Measurements from ENCODE around the gene POU2F3.

POU2F3 gene

DNA sequence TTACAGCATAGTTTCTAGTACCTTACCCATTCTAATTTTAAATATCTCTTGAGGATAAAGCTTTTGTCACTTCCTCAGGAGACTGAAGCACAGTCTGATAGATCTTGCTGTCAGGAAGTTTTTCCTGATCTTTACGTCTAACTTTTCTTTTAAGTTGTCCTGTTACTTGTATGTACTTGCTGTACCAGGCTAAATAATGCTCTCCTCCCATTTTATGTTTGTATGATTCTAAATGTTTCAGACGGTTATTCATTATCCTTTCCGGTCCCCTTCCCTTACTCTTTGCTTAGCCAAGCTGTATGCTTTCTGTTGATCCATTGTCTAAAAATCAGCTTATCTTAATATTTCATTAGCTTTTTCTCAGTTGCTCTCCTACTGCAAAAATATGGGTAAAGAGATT lies 102.3 kb downstream of the POU2F3 start:
- no peak for DNase-seq (ENCODE audit: low spot score)

- no peak for DNase-seq (ENCODE audit: low spot score)
These were observed 102.7 kb downstream of the POU2F3 start for GRCh38 chr11:120342678-120343077.

GRCh38 chr11:120343429-120343828 lies 103.5 kb downstream of the POU2F3 start:
- no peak for DNase-seq (ENCODE audit: low spot score)

DNA sequence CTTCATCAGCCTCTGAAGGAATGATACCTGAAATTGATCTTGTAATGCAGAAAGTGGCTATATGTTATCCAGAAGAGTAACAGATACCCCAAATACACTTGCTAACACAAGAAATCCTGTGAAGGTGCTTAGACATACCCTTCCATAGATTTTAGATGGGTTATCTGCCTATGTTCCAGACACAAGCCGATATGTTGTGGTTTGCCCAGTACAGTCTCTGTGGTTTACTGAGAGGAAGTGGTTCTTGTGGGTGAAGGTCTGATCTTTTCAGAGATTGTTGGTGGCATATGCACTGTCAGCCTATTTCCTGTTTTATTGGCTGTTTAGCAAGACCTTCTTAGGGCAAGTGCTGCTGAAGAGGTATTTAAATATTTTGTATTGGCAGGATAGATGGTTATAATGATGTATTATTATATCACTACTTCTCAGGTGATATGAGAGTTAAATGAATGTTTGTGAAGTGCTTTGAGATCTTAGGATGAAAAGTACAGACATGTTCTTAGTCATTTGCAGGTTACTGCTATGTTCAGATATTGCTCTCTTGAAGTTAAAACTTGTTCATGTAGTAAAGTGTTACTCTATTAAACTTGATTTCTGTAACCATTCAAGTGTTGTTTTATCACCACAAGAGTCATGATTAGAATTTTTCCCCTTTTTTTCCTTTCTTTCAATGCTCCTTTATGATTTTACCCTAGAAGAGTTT lies 104.5 kb downstream of the POU2F3 start:
- DNase-seq (ENCODE audit: low spot score) = peak; percentile 76

GRCh38 chr11:120346233-120346632 lies 106.3 kb downstream of the POU2F3 start:
- DNase-seq (ENCODE audit: low spot score) = no peak

GRCh38 chr11:120350637-120351036 lies 110.7 kb downstream of the POU2F3 start:
- no peak for DNase-seq (ENCODE audit: low spot score)

DNA sequence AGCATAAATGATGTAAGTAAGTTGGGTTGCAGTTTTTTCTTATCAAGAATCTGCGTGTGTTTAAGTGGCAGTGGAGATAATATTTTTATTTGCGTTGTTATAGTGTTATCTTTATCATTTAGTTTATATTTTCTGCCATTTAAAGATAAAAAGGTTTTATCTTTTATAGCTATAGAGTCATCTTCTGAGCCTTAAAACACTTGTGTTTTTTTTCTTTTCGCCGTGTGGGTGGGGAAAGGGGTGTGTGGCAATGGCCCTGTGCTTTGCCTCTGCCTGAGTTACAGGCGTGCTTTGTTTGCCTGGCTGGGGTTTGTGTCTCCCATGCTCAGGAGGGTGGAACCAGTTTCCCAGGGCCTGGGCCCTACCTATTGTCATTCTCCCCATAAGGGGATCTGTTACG lies 112.5 kb downstream of the POU2F3 start:
- no peak for DNase-seq (ENCODE audit: low spot score)

DNA sequence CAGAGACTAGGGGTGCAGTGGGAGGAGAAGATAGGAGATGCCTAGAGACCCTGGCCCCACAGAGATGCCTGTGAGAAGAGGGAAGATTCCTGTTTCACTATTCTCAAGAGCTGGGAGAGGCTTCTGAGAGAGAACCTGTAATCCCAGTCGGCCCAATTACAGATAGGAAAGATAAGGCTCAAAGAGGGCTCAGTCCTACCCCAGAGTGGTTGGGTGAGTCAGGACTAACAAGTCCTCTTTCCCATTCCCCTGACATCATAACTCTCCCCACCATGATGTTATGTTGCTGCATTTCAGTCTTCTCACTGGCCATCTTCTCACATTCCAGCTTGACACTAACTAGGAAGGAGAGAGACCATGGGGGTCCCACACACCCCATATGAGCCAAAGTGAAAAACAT lies 114.1 kb downstream of the POU2F3 start:
- DNase-seq (ENCODE audit: low spot score) = no peak

GRCh38 chr11:120354779-120355178 lies 114.8 kb downstream of the POU2F3 start:
- no peak for DNase-seq (ENCODE audit: low spot score)

GRCh38 chr11:120357620-120358019 lies 117.7 kb downstream of the POU2F3 start:
- DNase-seq (ENCODE audit: low spot score) = no peak

DNA sequence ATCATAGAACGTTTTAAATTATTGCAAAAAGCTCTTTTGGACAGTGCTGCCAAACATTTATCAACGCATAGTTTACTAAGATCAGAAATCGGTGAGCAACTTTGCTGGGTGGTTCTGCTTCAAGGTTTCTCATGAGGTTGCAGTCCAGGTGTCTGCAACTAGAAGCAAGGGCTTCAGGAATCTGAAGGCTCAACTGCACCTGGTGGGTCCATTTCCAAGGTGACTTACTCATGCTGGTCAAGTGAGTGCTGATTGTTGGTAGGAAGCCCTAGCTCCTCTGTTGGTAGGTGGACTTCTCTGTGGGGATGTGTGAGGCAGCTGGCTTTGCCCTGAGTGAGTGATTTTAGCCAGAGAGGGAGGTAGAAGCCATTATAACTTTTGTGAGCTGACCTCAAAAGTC lies 118.8 kb downstream of the POU2F3 start:
- DNase-seq (ENCODE audit: low spot score) = no peak

DNA sequence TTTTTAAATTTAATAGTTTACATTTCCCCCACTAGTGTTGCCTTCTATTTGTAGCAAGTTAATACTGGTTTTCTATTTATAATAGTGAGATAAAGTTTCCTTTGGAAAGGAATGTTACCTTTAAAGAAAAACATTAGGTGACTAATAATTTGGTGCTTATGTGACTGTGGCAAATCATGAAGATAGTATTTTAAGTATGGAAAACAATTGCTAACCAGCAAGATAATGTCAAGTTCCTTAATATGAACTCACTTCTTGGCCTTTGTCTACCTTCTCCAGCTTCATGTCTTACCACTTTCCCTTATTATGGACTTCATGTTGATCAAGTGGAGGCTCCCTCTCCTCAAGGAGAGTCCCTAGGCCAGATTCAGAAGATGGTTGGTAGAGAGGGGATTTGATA lies 123.5 kb downstream of the POU2F3 start:
- no peak for DNase-seq (ENCODE audit: low spot score)

- DNase-seq (ENCODE audit: low spot score) = no peak
These were observed 125.6 kb downstream of the POU2F3 start for GRCh38 chr11:120365512-120365911.
